ENCODE results near the gene ENOX1.
"Not testable (repeated sequence)": the region's sequence is repeated elsewhere in the genome, so short reads cannot be mapped to it uniquely, and the experiment has no call there.

The ENOX1 gene

DNA sequence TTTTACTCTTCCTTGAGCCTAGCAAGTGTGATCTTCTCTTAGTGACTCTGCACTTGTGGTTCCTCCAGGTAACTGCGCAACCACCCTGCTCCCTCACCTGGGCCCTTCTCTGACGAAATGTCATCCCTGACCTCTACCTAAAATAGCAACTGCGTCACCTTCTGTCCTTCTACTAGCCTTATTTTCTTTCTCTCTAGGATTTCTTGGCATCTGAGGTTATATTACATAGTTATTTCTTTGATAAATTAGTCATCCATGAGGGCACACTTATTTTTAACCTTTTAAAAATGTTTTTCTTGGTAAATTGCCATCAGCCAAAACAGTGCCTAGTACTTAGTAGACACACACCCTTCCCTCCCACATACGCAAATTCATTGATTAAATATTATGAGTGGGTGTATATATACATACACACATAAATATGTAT, 355.5 kb downstream of the ENOX1 start:
- DNase-seq (ENCODE audit: low spot score), result no peak

DNA sequence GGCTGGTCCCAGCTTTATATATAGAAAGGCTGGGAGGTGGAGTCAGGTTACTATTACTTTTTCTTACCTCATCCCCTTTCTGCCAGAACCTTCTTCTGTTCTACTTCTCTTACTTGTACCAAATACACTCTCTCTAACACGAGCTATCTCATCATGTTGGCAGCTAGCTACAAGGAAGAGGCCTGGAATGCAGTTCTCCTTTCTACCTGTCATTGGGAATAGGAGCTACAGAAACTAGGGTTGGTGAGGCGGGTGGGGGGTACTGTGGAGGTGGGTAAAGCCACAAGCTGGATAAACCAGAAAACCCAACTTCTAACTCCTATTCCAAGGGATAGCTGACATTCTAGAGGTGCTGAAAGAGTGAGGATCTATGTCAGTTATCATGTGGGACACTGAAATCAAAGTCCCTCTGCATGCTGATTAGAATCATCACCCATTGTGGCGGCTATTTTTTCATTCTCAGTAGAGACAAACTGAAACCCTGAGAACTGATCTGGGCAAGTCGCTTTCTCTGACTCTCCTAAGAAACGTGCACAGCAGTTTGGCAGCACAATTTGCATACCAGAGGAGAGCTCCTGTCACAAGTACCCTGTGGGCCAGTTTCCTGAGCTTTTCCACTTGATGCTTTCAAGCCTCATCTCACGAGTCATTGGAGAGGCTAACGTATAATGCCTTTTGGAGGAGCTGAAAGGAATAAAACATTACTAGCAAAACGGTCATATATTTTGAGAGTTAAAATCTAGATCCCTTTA, 358.1 kb downstream of the ENOX1 start:
- no peak for DNase-seq (ENCODE audit: low spot score)

DNA sequence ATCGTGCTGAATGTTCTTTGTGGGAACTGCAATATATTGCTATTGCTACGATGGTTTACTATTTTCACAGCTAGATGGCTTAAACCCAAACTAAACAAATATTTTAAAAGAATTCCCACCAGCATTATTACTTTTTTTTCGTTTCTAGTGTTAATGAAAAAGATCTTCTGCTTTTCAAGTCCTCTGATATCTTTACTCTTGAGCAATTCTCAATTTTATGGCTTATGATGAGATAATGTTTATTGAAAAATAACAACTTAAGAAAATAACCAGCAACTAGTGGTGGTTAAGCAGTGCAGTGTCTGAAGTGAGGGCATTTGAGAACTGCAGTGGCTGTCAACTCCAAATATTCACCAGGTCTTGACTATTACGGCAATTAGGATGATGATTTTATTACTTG, 360.4 kb downstream of the ENOX1 start:
- DNase-seq (ENCODE audit: low spot score), result no peak

DNA sequence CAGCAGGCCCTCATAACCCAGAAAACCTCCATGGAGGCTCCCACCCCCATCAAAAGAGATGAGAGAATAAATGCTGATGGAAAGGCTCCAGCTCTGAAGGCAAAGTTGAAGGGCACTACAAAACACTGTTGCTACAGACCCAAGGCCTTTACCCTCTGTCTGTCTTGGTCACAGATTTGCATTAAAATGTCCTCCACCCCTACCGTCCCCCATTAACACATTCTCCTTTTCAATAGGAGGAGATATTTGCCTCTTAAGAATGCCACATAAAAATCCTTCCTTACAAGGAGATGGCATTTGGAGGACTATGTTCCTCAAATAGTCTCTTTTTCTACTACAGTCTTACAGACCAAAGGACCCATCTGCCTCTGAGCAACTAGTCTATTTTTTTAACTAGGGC, 361.5 kb downstream of the ENOX1 start:
- DNase-seq (ENCODE audit: low spot score), result no peak

- no peak for DNase-seq (ENCODE audit: low spot score)
These were observed 362.4 kb downstream of the ENOX1 start for GRCh38 chr13:43424412-43424811.

- no peak for DNase-seq (ENCODE audit: low spot score)
These were observed 364.7 kb downstream of the ENOX1 start for GRCh38 chr13:43422116-43422515.

DNA sequence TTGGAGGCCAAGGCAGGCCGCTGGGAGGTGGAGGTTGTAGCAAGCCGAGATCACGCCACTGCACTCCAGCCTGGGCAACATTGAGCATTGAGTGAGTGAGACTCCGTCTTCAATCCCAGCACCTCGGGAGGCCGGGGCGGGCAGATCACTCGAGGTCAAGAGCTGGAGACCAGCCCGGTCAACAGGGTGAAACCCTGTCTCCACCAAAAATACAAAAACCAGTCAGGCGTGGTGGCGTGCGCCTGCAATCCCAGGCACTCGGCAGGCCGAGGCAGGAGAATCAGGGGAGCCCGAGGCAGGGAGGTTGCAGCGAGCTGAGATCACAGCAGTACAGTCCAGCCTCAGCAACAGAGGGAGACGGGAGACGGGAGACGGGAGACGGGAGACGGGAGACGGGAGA, 369.9 kb downstream of the ENOX1 start:
- DNase-seq (ENCODE audit: low spot score), result not testable (repeated sequence)

DNA sequence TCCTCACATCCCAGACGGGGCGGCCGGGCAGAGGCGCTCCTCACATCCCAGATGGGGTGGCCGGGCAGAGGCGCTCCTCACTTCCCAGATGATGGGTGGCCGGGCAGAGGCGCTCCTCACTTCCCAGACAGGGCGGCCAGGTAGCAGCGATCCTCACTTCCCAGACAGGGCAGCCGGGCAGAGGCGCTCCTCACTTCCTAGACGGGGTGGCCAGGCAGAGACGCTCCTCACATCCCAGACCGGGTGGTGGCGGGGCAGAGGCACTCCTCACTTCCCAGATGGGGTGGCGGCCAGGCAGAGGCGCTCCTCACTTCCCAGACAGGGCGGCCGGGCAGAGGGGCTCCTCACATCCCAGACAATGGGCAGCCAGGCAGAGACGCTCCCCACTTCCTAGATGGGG, 370.4 kb downstream of the ENOX1 start:
- not testable (repeated sequence) for DNase-seq (ENCODE audit: low spot score)

DNA sequence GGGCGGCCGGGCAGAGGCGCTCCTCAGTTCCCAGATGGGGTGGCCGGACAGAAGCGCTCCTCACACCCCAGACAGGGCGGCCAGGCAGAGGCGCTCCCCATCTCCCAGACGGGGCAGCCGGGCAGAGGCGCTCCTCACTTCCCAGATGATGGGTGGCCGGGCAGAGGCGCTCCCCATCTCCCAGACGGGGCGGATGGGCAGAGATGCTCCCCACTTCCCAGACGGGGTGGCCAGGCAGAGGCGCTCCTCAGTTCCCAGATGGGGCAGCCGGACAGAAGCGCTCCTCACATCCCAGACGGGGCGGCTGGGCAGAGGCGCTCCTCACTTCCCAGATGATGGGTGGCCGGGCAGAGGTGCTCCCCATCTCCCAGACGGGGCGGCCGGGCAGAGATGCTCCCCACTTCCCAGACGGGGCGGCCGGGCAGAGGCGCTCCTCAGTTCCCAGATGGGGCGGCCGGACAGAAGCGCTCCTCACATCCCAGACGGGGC, 370.8 kb downstream of the ENOX1 start:
- not testable (repeated sequence) for DNase-seq (ENCODE audit: low spot score)

- DNase-seq (ENCODE audit: low spot score), result no peak
These were observed 372.7 kb downstream of the ENOX1 start for GRCh38 chr13:43414111-43414510.

GRCh38 chr13:43411741-43412140, 375.0 kb downstream of the ENOX1 start:
- DNase-seq (ENCODE audit: low spot score), result no peak

DNA sequence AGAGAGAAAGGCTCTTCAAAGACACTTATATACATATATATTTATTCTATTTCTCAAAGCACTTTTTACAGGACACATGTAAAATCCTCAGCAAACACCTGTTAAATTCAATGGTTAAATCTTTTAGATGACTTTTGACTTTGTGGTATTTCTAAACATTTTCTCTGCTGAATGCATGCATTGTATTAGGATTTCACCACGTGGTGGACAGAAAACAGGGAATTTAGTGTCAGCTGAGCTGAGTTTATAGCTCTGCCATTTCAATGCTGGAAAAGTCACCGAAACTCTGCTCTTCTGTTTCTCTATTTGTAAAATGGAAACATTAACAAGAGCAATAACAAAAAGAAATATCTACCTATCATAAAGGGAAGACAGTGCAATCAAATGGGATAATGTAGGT, 375.6 kb downstream of the ENOX1 start:
- DNase-seq (ENCODE audit: low spot score), result no peak

GRCh38 chr13:43408274-43408673, 378.5 kb downstream of the ENOX1 start:
- no peak for DNase-seq (ENCODE audit: low spot score)

DNA sequence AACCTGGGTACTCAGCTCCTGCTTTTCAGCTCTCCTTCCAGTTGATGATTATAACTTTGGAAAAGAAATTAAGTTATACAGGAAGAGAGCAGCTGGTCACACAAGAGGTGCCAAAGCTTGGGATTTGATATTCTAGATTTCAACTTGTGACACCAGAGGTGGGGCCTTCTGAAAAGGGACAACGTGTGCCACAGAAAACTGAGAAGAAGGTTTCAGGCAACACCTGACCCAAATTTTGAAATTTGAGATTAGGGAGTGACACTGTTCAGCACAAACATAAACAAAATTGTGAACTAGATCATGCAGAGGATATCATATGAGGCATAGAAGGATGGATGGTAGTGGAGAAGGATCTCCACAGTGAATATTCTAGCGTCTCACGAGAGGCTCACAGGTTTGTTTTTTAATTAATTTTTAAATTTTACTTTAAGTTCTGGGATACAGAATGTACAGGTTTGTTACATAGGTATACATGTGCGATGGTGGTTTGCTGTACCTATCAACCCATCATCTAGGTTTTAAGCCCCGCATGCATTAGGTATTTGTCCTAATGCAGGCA, 379.7 kb downstream of the ENOX1 start:
- no peak for DNase-seq (ENCODE audit: low spot score)

GRCh38 chr13:43405457-43405856, 381.3 kb downstream of the ENOX1 start:
- no peak for DNase-seq (ENCODE audit: low spot score)

- DNase-seq (ENCODE audit: low spot score), result no peak
These were observed 384.4 kb downstream of the ENOX1 start for GRCh38 chr13:43402380-43402779.

DNA sequence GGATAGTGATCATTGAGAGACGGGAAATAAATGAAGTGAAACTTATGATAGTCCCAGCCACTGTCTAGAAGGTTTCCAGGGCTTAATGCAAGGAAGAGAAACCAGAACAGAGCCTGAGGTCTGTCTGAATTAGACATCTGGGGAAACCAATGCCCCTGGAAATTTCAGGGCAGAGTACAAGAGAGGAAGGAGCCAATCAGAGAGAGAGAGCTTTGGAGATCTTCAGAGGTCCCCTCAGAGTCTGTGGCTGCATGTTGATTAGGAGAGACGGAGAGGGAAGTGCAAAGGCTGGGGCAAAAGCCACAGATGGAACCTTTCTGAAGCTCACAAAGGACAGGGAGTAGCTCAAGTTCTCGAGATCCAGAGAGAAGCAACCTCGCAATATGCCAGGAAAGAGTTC, 385.4 kb downstream of the ENOX1 start:
- no peak for DNase-seq (ENCODE audit: low spot score)

GRCh38 chr13:43397111-43397510, 389.7 kb downstream of the ENOX1 start:
- no peak for DNase-seq (ENCODE audit: low spot score)

DNA sequence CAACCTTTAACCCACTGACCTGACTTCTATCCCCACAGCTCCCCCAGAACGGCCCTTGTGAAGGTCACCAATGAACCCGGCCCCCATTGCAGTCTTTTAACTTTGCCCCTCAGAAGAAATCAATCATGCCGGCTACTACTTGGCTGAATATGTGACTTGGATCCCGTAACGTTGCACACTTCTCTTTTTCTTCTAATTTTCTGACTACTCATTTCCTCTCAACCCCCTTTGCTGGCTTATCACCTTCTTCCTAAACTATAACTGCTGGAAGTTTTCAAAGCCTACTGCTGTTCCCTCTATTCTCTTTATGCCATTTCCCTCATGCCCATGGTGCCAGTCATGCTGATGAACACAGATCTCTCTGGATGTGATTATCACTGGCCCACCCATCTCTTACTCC, 395.7 kb downstream of the ENOX1 start:
- no peak for DNase-seq (ENCODE audit: low spot score)

- DNase-seq (ENCODE audit: low spot score), result no peak
These were observed 396.2 kb downstream of the ENOX1 start for GRCh38 chr13:43390619-43391018.

DNA sequence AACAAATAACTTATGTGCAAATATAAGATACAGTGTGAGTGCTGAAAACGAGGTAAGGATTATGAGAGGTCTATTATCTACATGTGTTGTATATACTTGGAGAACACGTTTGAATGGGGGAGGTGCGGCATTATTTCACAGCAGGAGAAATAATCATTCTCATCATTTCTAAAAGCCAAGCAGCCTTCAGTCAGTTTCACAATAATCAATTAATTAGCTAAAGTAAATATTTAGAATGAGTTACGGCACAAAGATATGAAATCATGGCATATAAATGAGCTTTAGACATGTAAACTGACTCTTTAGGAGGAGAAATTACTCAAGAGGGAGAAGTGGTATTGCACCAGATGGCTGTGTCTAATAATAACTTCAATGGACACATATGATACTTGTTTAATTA, 396.8 kb downstream of the ENOX1 start:
- DNase-seq (ENCODE audit: low spot score), result no peak

GRCh38 chr13:43389573-43389972, 397.2 kb downstream of the ENOX1 start:
- no peak for DNase-seq (ENCODE audit: low spot score)

DNA sequence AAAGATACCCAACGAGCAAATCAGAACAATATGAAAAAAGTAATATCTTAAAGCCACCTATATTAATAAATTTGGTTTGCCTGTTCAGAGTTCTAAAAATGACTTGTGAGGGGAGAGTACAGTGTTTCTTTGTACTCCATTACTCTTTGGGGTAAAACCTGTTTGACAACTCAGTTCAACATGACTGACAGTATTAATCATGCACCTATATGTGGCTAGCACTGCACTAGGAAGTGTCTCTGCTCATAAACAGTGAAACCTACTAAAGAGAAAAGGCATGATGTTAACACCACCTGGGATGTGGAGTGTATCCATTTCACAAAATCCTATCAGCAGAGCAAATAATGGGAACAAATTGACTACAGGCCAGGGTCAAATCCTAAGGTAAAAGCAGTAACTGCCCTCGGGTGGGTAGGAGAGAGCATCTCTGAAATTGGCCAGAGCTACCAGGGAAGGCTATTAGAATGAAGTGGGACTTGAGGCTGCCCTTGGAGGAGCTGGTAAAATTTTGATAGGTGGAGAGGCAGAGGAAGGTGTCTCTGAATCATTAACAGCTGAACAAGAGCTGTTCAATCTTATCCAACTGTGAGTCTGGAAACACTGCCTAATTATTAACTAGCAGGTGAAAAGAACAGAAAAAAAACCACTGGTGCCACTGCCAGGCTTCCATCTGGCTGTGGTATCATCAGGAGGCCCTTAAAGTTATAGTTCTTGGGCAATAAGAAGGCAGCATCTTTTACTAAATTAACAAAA, 398.3 kb downstream of the ENOX1 start:
- no peak for DNase-seq (ENCODE audit: low spot score)
